Measurements from ENCODE around the gene DBP.
A peak's percentile ranks its signal among the peaks of the same experiment; 100 is the strongest.

The DBP gene

DNA sequence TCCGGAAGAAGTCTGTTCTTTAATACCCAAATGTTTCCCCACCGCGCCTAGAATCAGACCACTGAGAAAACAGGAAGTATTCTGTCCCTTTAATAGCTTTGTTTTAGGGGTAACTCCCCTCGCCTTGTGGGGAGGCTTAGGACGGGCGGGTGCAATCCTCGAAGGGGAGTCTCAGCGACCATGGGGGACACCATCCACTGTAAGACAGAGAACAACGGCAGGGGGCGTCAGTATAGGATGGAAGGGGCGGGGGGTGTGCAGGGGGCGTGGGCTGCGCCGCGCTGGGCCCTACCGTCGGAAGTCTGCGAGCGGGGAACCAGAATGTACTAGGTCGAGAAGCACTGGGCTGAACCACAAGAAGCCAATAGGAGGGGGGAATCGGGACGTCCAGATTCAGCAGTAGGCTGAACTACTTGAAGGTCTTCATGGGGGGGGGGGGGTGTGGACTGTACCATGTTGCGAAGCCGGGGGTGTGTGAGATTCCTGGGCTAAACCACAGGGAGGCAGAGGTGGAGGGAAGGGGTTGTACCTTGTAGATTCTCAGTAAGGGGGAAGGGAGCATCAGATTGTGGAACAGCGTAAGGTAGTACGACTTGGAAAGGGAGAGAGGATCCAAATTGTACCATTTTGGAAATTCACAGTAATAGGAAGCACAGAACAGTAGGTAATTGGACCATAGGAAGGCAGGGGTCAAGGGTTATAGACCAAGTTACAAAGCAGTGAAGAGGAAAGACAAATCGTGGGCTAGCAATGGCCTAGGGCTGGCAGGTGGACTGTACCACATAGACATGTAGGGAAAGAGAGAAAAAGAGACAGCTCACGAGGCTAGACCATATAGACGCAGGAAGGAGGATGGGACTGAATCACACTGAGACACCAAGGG is 1.0 kb upstream of the DBP start:
- Histone ChIP-seq H2AFZ (ENCODE audit: low read depth, low read length, severe bottlenecking) (peak overlapping the region; percentile 7), H3K27ac (ENCODE audit: low read depth, low read length) (peak overlapping the region; percentile 89)
- TF ChIP-seq, protein P1, sequence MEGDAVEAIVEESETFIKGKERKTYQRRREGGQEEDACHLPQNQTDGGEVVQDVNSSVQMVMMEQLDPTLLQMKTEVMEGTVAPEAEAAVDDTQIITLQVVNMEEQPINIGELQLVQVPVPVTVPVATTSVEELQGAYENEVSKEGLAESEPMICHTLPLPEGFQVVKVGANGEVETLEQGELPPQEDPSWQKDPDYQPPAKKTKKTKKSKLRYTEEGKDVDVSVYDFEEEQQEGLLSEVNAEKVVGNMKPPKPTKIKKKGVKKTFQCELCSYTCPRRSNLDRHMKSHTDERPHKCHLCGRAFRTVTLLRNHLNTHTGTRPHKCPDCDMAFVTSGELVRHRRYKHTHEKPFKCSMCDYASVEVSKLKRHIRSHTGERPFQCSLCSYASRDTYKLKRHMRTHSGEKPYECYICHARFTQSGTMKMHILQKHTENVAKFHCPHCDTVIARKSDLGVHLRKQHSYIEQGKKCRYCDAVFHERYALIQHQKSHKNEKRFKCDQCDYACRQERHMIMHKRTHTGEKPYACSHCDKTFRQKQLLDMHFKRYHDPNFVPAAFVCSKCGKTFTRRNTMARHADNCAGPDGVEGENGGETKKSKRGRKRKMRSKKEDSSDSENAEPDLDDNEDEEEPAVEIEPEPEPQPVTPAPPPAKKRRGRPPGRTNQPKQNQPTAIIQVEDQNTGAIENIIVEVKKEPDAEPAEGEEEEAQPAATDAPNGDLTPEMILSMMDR (IDR thresholded peaks at IDR 0.05; ENCODE audit: insufficient read depth, low read length, poor library complexity, severe bottlenecking): peak; percentile 17
- TF ChIP-seq EZH2phosphoT487 (conservative IDR thresholded peaks at IDR 0.05; ENCODE audit: low read length): no peak

DNA sequence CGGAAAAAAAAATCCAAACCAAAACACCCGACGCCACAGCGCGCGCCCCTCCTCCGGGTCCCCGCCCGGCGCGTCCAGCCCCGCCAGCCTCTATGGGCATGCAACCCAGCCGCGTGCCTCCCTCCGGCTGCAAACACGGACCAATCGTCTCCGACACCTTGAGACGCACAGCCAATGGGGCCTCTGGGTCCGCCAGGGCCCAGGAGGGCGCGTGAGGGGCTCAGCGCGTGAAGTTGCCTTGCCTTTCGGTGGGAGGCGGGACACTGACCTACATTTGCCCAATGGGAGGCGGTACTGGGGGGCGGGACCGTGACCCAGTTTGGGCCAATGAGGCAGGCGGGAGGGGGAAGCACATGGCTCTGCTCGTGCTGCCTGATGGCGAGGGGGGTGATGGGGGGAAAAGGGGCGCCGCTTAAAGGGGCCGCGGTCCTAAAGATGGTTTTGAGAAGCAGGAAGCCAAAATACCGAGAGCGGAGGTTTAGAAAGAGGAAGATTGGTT is 319 bp upstream of the DBP start:
- peak overlapping the region; percentile 89 for H3K27ac ChIP-seq (ENCODE audit: low read depth, low read length)
- peak overlapping the region; percentile 7 for H2AFZ ChIP-seq (ENCODE audit: low read depth, low read length, severe bottlenecking)
- TF ChIP-seq EZH2phosphoT487 (conservative IDR thresholded peaks at IDR 0.05; ENCODE audit: low read length): no peak
- TF ChIP-seq, protein P1 (IDR thresholded peaks at IDR 0.05; ENCODE audit: insufficient read depth, low read length, poor library complexity, severe bottlenecking): no peak

More for the DNA sequence above, 1.0 kb upstream of the DBP start:
- Histone ChIP-seq H3K4me2 (ENCODE audit: low read depth, low read length, poor library complexity, severe bottlenecking) (peak overlapping the region; percentile 72), H3K9ac (ENCODE audit: low read length) (peak overlapping the region; percentile 62), H3K9me3 (ENCODE audit: insufficient read depth, low read length) (no peaks in the 10 kb centered on the region), H3K79me2 (ENCODE audit: insufficient read depth, low read length) (no peaks in the 10 kb centered on the region), H3K4me3 (ENCODE audit: insufficient read depth, low read length, poor library complexity, severe bottlenecking) (peak overlapping the region; percentile 54), H3K36me3 (ENCODE audit: low read length) (no peaks in the 10 kb centered on the region), H3F3A (ENCODE audit: insufficient read depth) (peaks cover 19% of the 10 kb centered on the region), H3K9me2 (replicated peaks; ENCODE audit: insufficient read depth, low read length) (no peaks in the 10 kb centered on the region), H3K27me3 (ENCODE audit: low read length) (no peaks in the 10 kb centered on the region), H4K20me1 (ENCODE audit: low read depth, low read length) (no peaks in the 10 kb centered on the region)

DNA sequence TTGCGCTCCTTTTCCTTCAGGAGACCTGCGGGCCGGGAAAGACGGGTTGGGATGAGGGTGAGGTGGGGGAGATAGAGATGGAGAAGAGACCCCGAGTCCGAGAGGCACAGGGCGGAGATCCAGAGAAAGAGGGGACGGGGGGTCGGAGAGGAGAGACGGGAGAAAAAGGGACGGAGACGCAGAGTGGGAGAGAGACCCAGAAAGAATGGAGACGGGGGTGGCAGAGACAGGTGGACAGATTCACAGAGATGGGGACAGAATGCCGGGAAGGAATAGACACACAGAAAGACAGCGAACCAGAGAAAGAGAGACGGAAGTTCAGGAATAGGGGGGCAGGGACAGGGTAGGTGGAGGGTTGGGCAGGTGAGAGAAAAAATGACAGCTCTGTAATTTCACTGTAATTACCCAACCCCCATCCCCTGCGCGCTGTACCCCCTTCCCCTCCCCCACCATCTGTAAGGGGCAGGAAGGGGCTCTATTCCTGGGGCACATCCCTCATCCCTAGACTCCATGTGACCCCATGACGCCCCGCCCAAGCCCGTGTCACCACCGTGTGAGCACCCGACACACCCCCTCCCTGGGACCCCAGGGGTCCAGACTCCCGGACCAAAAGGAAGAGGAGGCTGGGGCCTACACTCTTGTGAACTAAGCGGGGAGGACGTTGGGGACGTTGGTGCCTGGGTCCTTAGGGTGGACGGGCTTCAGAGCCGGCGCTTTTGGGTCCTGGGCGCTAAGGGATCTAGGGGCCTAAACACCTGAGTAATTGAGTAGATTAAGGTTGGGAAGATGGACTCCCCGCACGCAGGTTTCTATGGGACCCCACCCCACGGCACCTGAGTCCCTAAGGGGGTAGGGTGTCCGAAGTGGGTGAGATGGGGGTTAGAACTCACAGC is 967 bp downstream of the DBP start:
- Histone ChIP-seq H3K27ac (ENCODE audit: low read depth, low read length) (peak overlapping the region; percentile 73), H3K9ac (ENCODE audit: low read length) (peak overlapping the region; percentile 93), H3F3A (ENCODE audit: insufficient read depth) (peaks cover 21% of the 10 kb centered on the region), H3K4me2 (ENCODE audit: low read depth, low read length, poor library complexity, severe bottlenecking) (peak overlapping the region; percentile 89), H3K4me3 (ENCODE audit: insufficient read depth, low read length, poor library complexity, severe bottlenecking) (peak overlapping the region; percentile 68), H3K36me3 (ENCODE audit: low read length) (no peaks in the 10 kb centered on the region), H3K9me2 (replicated peaks; ENCODE audit: insufficient read depth, low read length) (no peaks in the 10 kb centered on the region), H3K9me3 (ENCODE audit: insufficient read depth, low read length) (no peaks in the 10 kb centered on the region), H3K27me3 (ENCODE audit: low read length) (no peaks in the 10 kb centered on the region), H2AFZ (ENCODE audit: low read depth, low read length, severe bottlenecking) (peak overlapping the region; percentile 22), H4K20me1 (ENCODE audit: low read depth, low read length) (no peaks in the 10 kb centered on the region), H3K79me2 (ENCODE audit: insufficient read depth, low read length) (no peaks in the 10 kb centered on the region)
- no peak for TF ChIP-seq EZH2phosphoT487 (conservative IDR thresholded peaks at IDR 0.05; ENCODE audit: low read length)
- TF ChIP-seq, protein P1 (IDR thresholded peaks at IDR 0.05; ENCODE audit: insufficient read depth, low read length, poor library complexity, severe bottlenecking): no peak

More for the DNA sequence above, 319 bp upstream of the DBP start:
- Histone ChIP-seq H3K27me3 (ENCODE audit: low read length) (no peaks in the 10 kb centered on the region), H3K4me2 (ENCODE audit: low read depth, low read length, poor library complexity, severe bottlenecking) (peak overlapping the region; percentile 89), H3K79me2 (ENCODE audit: insufficient read depth, low read length) (no peaks in the 10 kb centered on the region), H3K9me3 (ENCODE audit: insufficient read depth, low read length) (no peaks in the 10 kb centered on the region), H3K4me3 (ENCODE audit: insufficient read depth, low read length, poor library complexity, severe bottlenecking) (peak overlapping the region; percentile 54), H3K9ac (ENCODE audit: low read length) (peak overlapping the region; percentile 62), H3K9me2 (replicated peaks; ENCODE audit: insufficient read depth, low read length) (no peaks in the 10 kb centered on the region), H3F3A (ENCODE audit: insufficient read depth) (peaks cover 21% of the 10 kb centered on the region), H3K36me3 (ENCODE audit: low read length) (no peaks in the 10 kb centered on the region), H4K20me1 (ENCODE audit: low read depth, low read length) (no peaks in the 10 kb centered on the region)
